DMS 273 treated with DMSO at 0.1 percent for 48 hours (cell line): ENCODE measurements around the gene DCAF8L2.
"Not testable (repeated sequence)": the region's sequence is repeated elsewhere in the genome, so short reads cannot be mapped to it uniquely, and the experiment has no call there.

ENCODE experiments used
- DNase-seq: peaks from one replicate; lab custom pipeline; 2025; lab: John Stamatoyannopoulos, UW

DCAF8L2 gene

DNA sequence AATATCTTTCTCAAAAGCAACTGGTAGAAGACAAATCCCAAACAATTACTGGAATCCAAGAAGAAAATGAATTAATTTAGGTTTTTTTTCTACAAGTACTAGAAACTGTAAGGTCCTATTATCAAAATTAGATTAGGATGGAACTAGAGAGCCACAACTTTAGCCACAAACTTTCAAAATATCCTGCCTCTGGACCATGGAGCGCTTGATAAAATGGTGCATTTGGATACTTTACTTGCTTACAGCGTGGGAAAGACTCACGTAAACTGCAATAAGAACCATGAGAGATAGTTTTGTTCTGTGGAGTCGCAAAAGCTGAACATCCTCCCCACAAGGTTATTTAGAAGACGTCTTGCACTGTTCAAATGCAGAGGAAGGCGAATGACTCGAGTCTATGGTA lies at the start of gene DCAF8L2:
DCAF8L2 (plus strand) TSS at position 301 of the 400 bp plus-strand sequence. CDS start 156,552 bp downstream, outside the sequence.
- DNase-seq: no peak

DNA sequence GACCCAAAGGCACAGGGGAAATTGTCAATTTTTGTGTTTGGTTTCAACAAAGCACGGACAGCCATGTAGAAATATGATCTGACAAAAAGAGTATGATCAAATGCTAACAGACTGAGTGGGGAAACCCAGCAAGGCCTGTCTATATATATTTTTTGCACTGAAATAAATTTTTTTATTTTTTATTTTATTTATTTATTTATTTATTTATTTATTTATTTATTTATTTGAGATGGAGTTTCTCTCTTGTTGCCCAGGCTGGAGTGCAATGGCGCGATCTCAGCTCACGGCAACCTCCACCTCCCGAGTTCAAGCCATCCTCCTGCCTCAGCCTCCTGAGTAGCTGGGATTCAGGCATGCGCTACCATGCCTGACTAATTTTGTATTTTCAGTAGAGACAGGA lies 49.0 kb upstream of the DCAF8L2 start:
- not testable (repeated sequence) for DNase-seq

- no peak for DNase-seq
Measured at GRCh38 chrX:27548624-27549023, 41.5 kb upstream of the DCAF8L2 start.

DNA sequence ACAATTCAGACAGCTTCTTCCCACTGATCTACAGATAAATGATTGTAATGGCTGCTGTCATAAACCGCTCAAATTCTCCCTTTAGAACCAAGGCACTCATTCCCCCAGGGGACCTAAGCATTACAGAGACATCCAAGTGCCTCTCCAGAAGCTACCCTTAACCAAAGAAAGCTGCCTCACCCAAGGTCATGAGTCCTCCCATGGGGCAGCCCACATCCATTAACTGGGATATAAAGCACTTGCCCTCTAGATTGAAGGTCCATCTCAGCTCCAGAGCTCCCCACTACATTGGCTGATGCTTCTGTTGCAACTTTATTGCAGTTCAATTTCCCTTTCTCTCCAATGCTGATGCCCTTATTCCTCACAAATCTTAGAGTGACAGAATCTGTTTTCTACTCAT lies 40.5 kb upstream of the DCAF8L2 start:
- no peak for DNase-seq

DNA sequence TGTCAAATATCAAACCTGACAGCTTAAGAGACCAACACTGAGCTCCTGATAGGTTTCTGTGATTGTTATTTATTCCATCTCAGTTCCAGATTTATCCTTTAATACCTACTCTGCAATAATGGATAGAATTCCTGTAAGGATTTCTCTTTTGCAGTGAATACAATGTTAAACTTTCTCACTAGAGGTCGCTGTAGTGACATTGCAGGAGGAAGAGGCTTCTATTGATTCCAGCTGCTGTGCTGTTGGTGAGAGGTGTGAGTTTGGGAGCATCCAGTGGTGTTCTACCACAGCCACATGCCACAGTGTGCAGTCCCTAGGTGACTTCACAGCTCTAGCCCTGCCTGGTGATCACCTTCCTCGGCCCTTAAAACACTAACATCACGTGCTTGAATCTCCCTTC lies 34.6 kb upstream of the DCAF8L2 start:
- DNase-seq: no peak

- no peak for DNase-seq
Measured at GRCh38 chrX:27565992-27566391, 24.2 kb upstream of the DCAF8L2 start.

GRCh38 chrX:27571164-27571563 lies 19.0 kb upstream of the DCAF8L2 start:
- DNase-seq: no peak

GRCh38 chrX:27575565-27575964 lies 14.6 kb upstream of the DCAF8L2 start:
- DNase-seq: no peak

GRCh38 chrX:27583976-27584375 lies 6.2 kb upstream of the DCAF8L2 start:
- DNase-seq: no peak

- DNase-seq: no peak
Measured at GRCh38 chrX:27591938-27592337, 1.8 kb downstream of the DCAF8L2 start.

GRCh38 chrX:27597508-27597907 lies 7.4 kb downstream of the DCAF8L2 start:
- no peak for DNase-seq

DNA sequence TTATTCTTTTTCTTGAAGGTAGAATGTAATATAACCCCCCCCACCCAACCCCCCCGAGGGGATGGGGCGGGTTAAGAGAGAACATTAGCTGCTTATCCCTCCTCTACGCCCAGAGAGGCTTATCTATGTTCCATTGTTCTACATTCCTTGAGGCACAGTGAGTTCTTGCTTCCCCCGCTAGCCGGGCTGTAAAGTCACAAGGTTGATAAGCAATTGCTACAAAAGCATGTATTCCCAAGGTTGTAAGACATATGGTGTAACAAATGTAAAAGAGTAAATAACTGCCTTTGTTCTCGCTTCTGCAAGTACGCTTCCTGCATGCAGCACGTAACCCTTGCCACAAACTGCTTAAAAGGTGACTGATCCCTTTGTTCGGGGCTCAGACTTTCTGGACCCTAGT lies 8.2 kb downstream of the DCAF8L2 start:
- no peak for DNase-seq

DNA sequence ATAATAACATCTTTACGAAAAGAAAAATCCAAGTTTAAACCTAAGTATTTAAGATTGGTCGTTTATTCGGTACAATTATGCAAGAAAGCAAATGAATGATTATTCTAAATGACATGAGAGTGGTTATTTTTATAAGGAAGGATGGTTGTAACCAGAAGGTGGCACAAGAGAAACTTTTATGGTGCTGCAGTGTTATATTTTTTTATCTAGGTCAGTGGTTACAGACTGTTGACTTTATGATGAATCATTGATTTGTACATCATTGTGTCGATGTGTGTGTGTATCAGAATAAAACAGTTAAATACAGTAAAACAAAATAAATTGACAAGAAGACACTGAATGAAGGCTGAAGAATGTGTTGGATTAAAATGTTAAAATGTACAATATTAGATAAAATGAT lies 9.8 kb downstream of the DCAF8L2 start:
- DNase-seq: no peak

DNA sequence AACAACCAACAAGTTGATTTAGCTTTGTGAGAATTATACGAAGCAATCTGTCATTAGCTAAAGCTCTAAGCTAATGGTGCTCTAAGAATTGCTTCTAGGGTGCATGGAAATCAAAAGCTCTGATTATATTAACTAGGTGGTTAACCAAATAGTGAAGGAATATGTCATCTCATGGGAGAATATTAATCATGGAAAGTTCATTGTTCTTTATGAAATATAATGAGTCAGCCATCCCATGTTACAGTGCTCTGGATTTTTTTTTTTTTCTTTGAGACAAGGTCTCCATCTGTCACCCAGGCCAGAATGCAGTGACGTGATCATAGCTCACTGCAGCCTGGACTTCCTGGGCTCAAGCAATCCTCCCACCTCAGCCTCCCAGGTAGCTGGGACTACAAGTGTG lies 10.5 kb downstream of the DCAF8L2 start:
- DNase-seq: no peak

DNA sequence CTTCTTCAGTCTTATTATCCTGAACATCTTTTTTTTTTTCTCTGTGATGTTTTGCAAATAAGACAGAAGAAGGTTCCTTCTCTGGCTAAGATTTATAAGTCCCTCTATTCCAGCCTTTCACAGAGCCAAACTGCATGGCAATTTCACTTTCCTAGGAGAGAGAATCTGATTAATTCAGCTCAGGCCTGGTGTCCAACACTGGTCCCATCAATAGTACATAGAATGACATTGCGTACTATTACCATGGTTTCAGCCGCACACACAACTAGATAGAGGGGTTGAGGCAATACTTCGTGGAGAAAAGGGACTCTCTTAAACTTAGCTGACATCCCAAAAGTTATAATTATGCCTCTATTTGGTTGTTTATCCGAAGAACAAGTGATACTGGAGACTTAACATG lies 18.5 kb downstream of the DCAF8L2 start:
- no peak for DNase-seq

DNA sequence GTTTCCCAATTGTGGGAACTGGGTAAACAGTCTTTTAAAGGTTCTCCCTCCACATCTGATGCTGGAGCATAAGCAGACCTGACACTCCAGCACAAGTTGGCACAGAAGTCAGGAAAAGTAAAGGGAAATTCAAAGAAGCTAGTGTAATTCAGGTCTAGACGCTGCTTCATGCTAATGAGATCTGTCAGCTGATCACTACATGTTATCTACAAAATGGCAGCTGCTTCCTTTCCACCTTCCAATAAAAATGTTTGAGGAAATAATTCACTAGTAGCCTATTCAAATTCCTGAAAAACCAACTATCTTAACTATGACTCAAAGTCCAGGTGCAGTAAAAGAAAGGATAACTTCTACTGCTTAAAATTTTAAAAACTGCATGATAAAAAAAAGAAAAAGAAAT lies 29.3 kb downstream of the DCAF8L2 start:
- no peak for DNase-seq

DNA sequence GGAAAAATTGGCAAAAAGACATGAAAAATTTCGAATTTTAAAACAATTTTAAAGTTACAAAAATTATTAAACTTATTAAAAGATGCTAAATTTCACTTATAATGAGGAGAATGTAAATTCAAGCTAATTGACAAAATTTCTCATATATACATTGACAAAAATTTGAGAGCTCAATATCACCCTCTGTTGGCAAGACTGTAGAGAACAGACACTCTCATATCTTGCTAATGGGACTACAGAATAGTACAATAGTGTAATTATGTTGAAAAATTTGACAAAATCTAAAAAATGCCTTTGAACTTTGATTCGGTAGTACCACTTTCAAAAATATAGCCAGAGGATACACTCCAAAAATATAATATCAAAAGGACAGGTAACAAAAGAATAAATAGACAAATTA lies 29.8 kb downstream of the DCAF8L2 start:
- DNase-seq: no peak

GRCh38 chrX:27622883-27623282 lies 32.7 kb downstream of the DCAF8L2 start:
- DNase-seq: no peak

GRCh38 chrX:27626066-27626465 lies 35.9 kb downstream of the DCAF8L2 start:
- DNase-seq: no peak

DNA sequence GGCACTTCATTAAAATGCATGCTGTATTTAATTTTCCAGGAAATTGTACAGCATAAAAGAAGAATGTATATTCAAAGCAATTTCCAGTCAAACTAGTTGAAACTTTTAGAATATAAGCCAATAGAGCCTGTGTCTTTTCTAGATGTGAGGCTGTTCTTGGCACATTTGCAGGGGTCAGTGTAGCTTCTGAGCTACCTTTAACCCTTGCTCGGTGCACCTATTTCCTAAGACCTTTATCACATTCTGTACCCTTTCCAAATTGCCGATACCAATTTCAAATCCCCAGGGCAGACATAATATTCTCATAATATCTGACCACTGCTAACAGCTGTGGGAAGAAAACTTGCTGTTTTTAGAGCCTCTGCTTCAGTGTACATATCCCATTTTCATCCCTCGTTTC lies 43.2 kb downstream of the DCAF8L2 start:
- DNase-seq: no peak

- DNase-seq: no peak
Measured at GRCh38 chrX:27656581-27656980, 66.4 kb downstream of the DCAF8L2 start.

DNA sequence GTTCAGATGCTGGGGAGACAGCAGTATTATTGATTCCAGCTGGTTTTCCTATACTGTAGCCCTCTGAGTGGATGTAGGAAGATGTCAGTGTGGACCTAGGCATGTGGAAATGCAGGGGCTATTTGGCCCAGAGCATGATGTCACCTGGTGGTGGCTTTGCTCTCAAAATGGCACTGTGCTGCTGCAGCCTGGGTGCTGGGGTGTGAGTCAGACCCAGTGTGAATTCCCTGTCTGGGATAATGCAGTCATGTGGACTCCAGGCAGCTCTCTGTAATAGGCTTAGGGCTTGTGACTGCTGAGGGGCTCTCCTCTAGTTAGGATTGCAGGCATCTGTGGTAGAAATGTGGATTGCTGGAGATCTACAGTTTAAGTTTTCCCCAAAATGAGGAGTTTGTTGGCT lies 70.7 kb downstream of the DCAF8L2 start:
- DNase-seq: no peak

DNA sequence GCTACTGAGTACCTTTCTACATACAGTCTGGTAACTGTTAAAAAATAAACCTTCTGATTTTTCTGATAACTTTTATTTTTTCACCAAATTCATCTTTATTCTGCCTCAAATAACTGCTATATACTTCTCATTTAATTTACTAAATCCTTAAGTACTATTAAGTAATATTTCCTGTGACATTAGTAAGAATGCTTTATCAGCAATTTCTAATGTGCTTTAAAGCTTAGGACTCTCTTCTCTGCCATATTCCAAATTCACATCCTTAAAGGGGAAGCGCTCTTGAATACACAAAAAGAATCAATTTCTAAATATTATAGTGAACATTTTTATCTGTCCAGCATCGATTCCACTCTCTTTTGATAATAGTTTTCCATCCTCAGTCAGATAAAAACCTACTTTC lies 81.1 kb downstream of the DCAF8L2 start:
- DNase-seq: no peak

DNA sequence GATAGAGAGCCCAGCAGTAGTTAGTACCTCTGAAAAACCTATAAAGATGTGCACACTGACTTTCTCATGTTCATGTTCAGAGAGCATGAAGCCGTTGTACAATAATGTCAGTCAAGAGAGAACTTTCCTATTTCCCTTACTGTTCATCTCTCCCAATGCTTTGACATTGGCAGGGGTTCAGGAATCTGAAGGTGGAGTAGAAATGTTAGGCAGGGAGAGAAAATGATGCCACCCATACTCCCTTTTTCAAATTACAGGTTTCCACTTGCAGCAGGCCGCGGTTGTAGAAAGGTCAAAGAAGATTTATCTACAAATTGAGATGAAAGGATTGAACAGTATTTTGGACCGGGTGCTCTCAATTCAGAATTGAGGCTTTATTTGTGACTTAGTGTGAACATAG lies 84.3 kb downstream of the DCAF8L2 start:
- no peak for DNase-seq

GRCh38 chrX:27675493-27675892 lies 85.3 kb downstream of the DCAF8L2 start:
- no peak for DNase-seq
